Renal pelvis (tissue), 12 donors: ENCODE data around the gene PMS1. TPM values are rescaled to one million over a fixed set of nuclear protein-coding genes. Genes with fewer than 3 reads are reported as not detected.
"Not testable (repeated sequence)": the region's sequence is repeated elsewhere in the genome, so short reads cannot be mapped to it uniquely, and the experiment has no call there.

Source experiments
- DNase-seq: peaks from one replicate; pipeline ENCODE4 v3.0.0-alpha.2; 2013
- long read RNA-seq, 16 experiments: transcript quantifications; one replicate each; lab custom pipeline, GENCODE V29; 2026
- polyA plus RNA-seq, 3 donors: library from polyadenylated mRNA; unstranded; fragments of 120-200 nt; gene quantifications; one replicate each; pipeline ENCODE4 v1.2.1, GENCODE V29; 2013; ENCODE audit not compliant: insufficient read length in 3 of 3

Gene PMS1
- 10 to 100 TPM; 31.7 to 41.6 (median 39.7) TPM for polyA plus RNA-seq
- long read RNA-seq, donor 1, partial matches to known transcripts: 0 of 6 reads
- long read RNA-seq, donor 1, other reads (novel, unspliced or antisense): 0 of 6 reads
- long read RNA-seq, donor 2, partial matches to known transcripts: 0 of 6 reads
- long read RNA-seq, donor 2, other reads (novel, unspliced or antisense): 0 of 6 reads
- long read RNA-seq, donor 3, partial matches to known transcripts: 0 of 5 reads
- long read RNA-seq, donor 3, other reads (novel, unspliced or antisense): 0 of 5 reads
- long read RNA-seq, donor 4, partial matches to known transcripts: 0 of 4 reads
- long read RNA-seq, donor 4, other reads (novel, unspliced or antisense): 0 of 4 reads
- long read RNA-seq, donor 5, partial matches to known transcripts: 0 of 1 reads
- long read RNA-seq, donor 5, other reads (novel, unspliced or antisense): 0 of 1 reads
- long read RNA-seq, donor 6, partial matches to known transcripts: 8 of 15 reads
- long read RNA-seq, donor 6, other reads (novel, unspliced or antisense): 0 of 15 reads
- long read RNA-seq, donor 7, partial matches to known transcripts: 0 of 5 reads
- long read RNA-seq, donor 7, other reads (novel, unspliced or antisense): 0 of 5 reads
- long read RNA-seq, donor 8, partial matches to known transcripts: 0 of 1 reads
- long read RNA-seq, donor 8, other reads (novel, unspliced or antisense): 0 of 1 reads
- long read RNA-seq, donor 9, partial matches to known transcripts: 0 of 4 reads
- long read RNA-seq, donor 9, other reads (novel, unspliced or antisense): 0 of 4 reads
- long read RNA-seq, donor 10, partial matches to known transcripts: 0 of 3 reads
- long read RNA-seq, donor 10, other reads (novel, unspliced or antisense): 0 of 3 reads
- long read RNA-seq, donor 11, partial matches to known transcripts: 42 of 68 reads
- long read RNA-seq, donor 11, other reads (novel, unspliced or antisense): 26 of 68 reads
- long read RNA-seq, donor 12, partial matches to known transcripts: 6 of 13 reads
- long read RNA-seq, donor 12, other reads (novel, unspliced or antisense): 0 of 13 reads
- long read RNA-seq, donor 13, partial matches to known transcripts: 0 of 2 reads
- long read RNA-seq, donor 13, other reads (novel, unspliced or antisense): 0 of 2 reads
- long read RNA-seq, donor 14: 0 reads
- long read RNA-seq, donor 15, transcript PMS1-213 (13 exons, 3,225 nt): major isoform, 5 of 190 reads
- long read RNA-seq, donor 15, partial matches to known transcripts: 184 of 190 reads
- long read RNA-seq, donor 15, other reads (novel, unspliced or antisense): 0 of 190 reads
- long read RNA-seq, donor 16, partial matches to known transcripts: 0 of 3 reads
- long read RNA-seq, donor 16, other reads (novel, unspliced or antisense): 0 of 3 reads

GRCh38 chr2:189783927-189784867 is at the start of gene PMS1, which contains the start of gene ORMDL1:
PMS1 (plus strand) TSS chr2:189784450; CDS start chr2:189791810, 7,360 bp downstream.
ORMDL1 (minus strand) TSS chr2:189784339; CDS start chr2:189782595, 1,744 bp downstream.
- DNase-seq: peak; percentile 94

DNA sequence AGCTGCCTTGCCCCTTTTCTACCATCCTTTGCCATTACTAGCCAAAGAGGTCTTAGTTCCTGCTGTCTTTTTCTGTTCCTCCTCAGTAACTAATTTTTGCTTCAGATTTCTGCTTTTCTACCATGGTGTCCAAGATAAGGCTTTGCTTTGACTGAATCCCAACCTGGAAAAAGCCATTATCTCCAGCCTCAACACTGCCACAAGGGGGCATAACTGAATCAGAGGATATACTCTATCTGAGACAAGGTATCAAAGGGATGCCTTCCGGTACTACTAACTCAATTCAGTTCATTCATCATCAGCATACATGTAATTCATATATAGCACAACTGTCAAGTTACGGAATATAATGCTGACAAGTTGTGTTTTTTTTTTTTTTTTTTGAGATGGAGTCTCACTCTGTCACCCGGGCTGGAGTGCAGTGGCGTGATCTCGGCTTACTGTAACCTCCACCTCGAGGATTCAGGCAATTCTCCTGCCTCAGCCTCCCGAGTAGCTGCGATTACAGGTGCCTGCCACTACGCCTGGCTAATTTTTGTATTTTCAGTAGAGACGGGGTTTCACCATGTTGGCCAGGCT is 33.1 kb upstream of the PMS1 start:
- DNase-seq: no peak

- DNase-seq: no peak
Observed at GRCh38 chr2:189756311-189756952, 27.8 kb upstream of the PMS1 start.

- DNase-seq: not testable (repeated sequence)
Observed at GRCh38 chr2:189760154-189760553, 24.1 kb upstream of the PMS1 start.

GRCh38 chr2:189762229-189762550 is 22.1 kb upstream of the PMS1 start:
- no peak for DNase-seq

DNA sequence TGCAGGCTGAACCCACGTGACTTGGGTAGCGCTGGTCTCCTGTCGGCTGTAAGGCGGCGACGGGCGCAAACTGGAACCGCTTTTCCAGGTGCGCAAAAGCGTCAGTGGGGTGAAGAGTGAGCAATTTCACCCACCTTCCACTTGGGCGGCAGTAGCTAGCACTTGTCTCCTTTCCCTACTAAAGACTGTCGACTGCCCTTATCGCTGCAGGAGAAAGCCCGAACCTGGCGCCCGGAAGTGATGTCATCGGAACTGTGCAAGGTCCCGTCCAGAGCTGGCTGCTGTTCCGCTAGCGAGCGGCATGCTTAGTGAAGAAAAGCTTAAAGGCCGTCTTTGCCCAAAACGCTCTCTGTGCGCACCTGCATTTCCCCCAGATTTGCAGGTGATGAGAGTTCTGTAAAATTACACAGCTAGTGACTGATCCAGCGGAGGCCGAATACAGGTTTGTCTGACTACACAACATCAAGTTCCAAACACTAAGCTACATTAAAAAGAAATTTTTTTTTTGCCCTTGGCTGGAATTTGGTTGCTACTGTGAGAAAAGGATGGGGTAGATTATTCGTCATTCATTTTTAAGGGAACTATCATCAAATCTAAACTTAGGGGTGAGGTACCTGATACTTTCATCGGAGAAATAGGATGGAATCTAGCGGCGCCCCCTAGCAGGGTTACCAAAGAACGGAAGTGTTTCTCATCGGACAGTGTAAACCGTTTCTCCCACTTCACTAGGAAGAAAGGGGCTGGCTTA is 21.5 kb upstream of the PMS1 start, which contains the start of gene OSGEPL1:
OSGEPL1 (minus strand) TSS at position 242 of the 748 bp plus-strand sequence. CDS start 1,152 bp downstream, outside the sequence.
- DNase-seq: peak; percentile 94

DNA sequence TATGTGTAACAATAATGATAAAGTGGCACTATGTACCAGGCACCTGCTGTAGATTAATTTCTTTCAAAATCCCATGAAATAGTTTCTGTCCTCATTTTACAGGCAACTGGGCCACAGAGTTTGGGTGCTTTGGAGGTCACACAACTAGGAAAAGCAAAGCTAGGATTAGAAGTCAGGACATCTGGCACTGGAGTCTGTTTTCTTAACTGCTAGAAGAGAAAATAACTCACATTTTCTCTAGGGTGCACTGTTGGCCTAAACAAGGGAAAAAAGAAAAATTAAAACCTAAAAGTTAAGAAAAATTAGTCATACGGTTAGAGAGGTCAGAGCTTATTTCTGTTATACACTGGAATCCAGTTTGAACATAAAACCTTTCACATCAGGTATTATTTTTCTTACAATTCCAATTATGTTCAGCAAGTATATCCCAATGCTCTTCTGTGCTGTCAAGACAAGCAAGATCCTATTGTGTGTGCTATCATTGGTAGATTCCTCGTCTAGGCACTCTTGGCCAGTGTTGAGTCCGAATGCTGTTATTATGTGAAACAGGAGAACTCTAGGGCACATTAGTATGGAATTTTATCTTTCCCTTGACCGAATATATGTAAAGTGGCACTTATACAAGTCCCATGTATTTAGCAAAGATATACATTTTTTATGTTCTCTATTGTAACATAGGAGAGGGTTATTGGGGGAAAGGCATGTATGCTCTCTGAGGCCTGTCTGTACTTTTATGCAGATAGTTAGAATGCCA is 20.2 kb upstream of the PMS1 start:
- DNase-seq: no peak

DNA sequence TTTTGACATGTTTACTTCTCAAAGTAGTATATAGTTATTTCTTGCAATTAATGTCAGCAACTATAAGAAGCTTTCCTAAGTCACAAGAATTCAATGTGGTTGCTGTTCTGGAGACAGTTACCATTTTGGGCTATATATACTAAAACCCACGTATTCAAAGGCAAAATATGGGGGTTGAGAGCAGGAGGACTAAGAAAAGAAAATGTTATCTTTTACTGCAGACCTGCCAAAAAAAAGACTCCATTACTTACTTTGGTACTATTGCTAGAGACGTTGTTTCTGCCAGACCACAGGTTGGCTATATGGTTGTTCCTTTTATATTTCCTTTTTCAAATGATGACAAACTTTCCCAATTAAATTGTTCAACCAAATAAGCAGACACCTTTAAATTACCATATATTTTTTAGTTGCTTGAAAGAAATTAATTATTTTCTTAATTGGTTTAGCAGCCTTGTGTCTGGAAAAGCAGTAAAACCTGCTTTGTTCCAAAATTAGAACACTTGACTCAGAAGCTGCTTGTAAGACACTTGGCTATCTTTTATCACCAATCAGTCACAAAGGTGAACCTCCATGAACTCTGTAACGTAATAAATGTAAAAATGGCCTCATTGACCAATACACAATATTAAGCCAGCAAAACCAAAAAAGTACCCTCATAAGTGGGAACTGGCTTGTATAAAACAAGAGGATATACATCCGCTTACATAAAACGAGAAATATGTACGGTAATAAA is 13.5 kb upstream of the PMS1 start:
- DNase-seq: no peak

- no peak for DNase-seq
Observed at GRCh38 chr2:189772212-189772611, 12.0 kb upstream of the PMS1 start.

- no peak for DNase-seq
Observed at GRCh38 chr2:189782221-189782671, 2.0 kb upstream of the PMS1 start.

DNA sequence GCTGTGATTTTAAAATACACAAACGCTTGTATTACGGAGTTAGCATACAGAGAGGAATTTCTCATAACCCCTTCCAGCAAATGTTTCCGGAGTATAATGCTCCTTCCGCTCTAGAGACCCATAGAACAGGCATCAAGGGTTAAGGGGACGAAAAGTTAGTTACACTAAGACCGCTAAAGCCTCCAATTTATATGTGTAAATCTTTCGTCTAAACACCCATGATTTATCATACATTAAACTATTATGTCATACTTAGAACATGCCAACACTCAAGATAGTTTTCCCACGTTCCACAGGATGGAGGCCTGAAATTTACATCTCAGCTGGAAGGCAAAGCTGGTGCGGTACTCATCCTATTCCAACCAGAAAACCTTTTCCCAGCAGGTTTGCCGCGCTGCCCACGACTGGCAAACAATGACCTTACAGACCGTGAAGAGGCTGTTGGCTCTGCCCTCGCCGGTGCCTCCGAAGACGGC is 761 bp upstream of the PMS1 start:
- DNase-seq: peak; percentile 40

DNA sequence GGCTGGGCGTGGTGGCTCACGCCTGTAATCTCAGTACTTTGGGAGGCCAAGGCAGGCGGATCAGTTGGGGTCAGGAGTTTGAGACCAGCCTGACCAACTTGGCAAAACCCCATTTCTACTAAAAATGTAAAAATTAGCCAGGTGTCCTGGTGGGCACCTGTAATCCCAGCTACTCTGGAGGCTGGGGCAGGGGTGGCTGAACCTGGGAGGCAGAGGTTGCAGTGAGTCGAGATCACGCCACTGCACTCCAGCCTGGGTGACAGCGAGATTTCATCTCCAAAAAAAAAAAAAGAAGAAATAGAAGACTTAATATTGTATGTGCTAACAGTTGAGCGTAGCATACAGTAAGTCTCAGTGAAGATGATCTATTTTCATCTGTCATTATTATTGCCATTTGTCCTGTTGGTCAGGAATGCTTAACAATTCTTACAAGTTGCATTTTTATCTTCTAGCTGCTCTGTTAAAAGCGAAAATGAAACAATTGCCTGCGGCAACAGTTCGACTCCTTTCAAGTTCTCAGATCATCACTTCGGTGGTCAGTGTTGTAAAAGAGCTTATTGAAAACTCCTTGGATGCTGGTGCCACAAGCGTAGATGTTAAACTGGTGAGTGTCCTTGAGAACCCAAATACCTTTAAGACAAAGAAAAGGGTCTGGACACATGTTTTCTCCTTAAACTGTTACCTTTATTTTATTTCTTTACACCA is 7.2 kb downstream of the PMS1 start:
- no peak for DNase-seq

- DNase-seq: no peak
Observed at GRCh38 chr2:189794310-189794709, 10.1 kb downstream of the PMS1 start.

- no peak for DNase-seq
Observed at GRCh38 chr2:189797902-189798301, 13.7 kb downstream of the PMS1 start.

GRCh38 chr2:189798312-189799029 is 14.2 kb downstream of the PMS1 start:
- no peak for DNase-seq

- no peak for DNase-seq
Observed at GRCh38 chr2:189799030-189799331, 14.7 kb downstream of the PMS1 start.
